RWPE2 (cell line): ENCODE measurements around the gene TCF7.

ENCODE experiments used
- ATAC-seq: fragments of 200-7000 bp; cut with Tn5 transposase; 3 replicates; pipeline ENCODE4 v1.9.1; 2021; ENCODE audit warnings: low read depth
- DNase-seq: peaks from one replicate; pipeline ENCODE4 v3.0.0-alpha.2; 2020; ENCODE audit warnings: low spot score
- H3K27ac ChIP-seq: fragments of 450-650 bp; 2 replicates; pipeline ENCODE4 v1.5.1; 2017; ENCODE audit warnings: mild to moderate bottlenecking; ENCODE audit not compliant: poor library complexity, severe bottlenecking
- H3K27me3 ChIP-seq: fragments of 250-450 bp; sonication (Bioruptor Pico); 2 replicates; pipeline ENCODE4 v1.5.1; 2021; ENCODE audit warnings: mild to moderate bottlenecking, moderate library complexity; ENCODE audit not compliant: insufficient read depth, poor library complexity, severe bottlenecking
- H3K36me3 ChIP-seq: fragments of 250-450 bp; sonication (Bioruptor Pico); 2 replicates; pipeline ENCODE4 v1.5.1; 2020; ENCODE audit warnings: low read depth, mild to moderate bottlenecking, moderate library complexity
- H3K4me1 ChIP-seq: fragments of 250-450 bp; sonication (Bioruptor Pico); 2 replicates; pipeline ENCODE4 v1.5.1; 2021; ENCODE audit warnings: mild to moderate bottlenecking, moderate library complexity; ENCODE audit not compliant: insufficient read depth, poor library complexity, severe bottlenecking
- H3K4me3 ChIP-seq: fragments of 250-450 bp; sonication (Bioruptor Pico); 2 replicates; pipeline ENCODE4 v1.5.1; 2021; ENCODE audit warnings: mild to moderate bottlenecking, moderate library complexity; ENCODE audit not compliant: severe bottlenecking
- H3K9me3 ChIP-seq: fragments of 250-450 bp; sonication (Bioruptor Pico); 2 replicates; pipeline ENCODE4 v1.5.1; 2021; ENCODE audit warnings: mild to moderate bottlenecking, moderate library complexity; ENCODE audit not compliant: severe bottlenecking
- CTCF ChIP-seq: fragments of 450-650 bp; IDR thresholded peaks from one replicate; pipeline ENCODE4 v1.5.1; 2017; ENCODE audit warnings: mild to moderate bottlenecking, moderate library complexity; ENCODE audit not compliant: poor library complexity, severe bottlenecking

The TCF7 gene

GRCh38 chr5:134128648-134128995, 14.1 kb downstream of the TCF7 start:
- H3K4me3 ChIP-seq = no peak overlapping the region
- ATAC-seq (no peak), DNase-seq (no peak)
- H3K4me1 ChIP-seq = peaks cover 18% of the 10 kb centered on the region
- no peaks in the 10 kb centered on the region for H3K27me3 ChIP-seq
- H3K36me3 ChIP-seq = no peaks in the 10 kb centered on the region
- H3K9me3 ChIP-seq = no peaks in the 10 kb centered on the region
- no peak overlapping the region for H3K27ac ChIP-seq
- no peak for TF ChIP-seq CTCF

DNA sequence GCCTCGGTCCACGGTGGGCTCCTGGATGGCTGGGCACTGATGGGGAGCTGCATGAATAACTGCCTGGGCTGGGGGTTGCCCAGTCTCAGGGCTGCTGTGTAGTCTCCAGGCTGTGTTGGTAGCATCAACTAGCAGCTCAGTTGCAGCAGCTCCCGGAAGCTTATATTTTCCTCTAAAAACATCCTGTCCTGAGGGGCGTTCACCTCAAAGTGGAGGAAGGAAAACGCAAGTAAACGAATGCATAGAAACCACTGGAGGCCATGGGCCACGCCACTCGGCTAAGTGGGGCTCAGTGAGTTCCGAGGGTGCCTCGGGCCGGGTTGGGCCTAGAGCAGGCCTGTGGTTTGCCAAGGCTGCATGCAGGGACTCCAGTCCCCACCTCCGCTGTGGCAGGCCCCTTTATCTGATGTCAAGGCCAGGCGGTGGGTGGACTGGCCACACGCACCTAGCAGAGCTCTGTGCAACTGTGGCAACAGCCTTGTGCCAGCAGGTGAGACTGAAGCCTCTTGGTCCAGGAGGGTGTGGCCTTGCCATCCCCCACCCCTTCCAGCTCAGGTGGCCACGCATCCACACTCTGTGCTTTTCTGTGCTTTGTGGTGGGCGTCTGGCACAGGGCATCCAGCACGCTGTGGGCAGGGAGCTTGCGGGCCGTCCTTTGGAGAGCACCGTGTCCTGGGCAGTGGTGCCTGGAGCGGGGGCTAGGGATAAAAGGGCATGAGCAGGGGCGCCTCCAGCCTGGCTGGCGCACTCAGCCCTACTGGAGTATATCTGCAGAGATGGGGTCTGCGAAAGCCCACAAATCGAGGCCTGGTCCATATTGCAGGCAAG, 15.1 kb downstream of the TCF7 start:
- Histone ChIP-seq H3K36me3 (peaks cover under 1% of the 10 kb centered on the region; the same call in 1 of the 2 replicates), H3K27me3 (no peaks in the 10 kb centered on the region), H3K9me3 (no peaks in the 10 kb centered on the region), H3K4me3 (no peak overlapping the region), H3K27ac (no peak overlapping the region), H3K4me1 (peaks cover 14% of the 10 kb centered on the region)
- no peak for TF ChIP-seq CTCF
- ATAC-seq (no peak), DNase-seq (no peak)

DNA sequence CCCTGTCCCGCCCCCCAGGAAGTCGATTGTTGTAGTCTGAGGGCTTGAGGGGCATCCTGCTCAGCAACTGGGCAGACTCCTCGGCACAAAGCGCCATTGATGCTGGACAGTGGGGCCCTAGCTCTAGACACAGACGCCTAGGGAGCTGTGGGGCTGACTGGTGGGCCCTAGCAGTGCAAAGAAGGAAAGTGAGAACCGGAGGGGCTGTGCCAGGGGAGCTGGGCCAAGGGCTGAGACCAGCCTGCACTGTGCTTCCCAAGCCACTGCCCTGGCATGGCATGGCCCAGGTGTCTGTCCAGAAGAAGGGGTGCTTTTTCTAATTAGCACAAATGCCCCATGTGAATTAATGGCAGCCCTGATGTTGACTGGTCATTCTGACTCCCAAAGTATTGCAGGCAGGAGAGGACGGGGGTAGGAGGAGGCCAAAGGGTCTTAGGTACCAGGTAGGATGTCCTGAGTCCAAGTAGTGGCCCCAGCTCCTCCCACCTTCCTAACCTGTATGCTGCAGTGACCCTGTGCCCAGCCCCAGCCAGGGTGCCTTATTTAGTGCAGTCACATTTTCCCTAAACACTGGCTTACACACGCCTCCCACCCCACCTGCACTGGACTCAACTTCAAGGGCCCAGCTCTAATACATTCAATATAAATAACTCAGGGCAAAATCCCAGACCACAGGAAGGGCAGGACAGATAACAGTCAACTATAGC, 15.9 kb downstream of the TCF7 start:
- ATAC-seq (no peak), DNase-seq (peak; percentile 65)
- H3K36me3 ChIP-seq = peaks cover 7% of the 10 kb centered on the region; the same call in 1 of the 2 replicates
- H3K4me1 ChIP-seq = peaks cover 7% of the 10 kb centered on the region
- no peak for TF ChIP-seq CTCF
- no peaks in the 10 kb centered on the region for H3K27me3 ChIP-seq
- H3K4me3 ChIP-seq = no peak overlapping the region
- H3K27ac ChIP-seq = no peak overlapping the region
- no peaks in the 10 kb centered on the region for H3K9me3 ChIP-seq

- H3K4me1 ChIP-seq = no peaks in the 10 kb centered on the region
- TF ChIP-seq CTCF = no peak
- H3K27me3 ChIP-seq = no peaks in the 10 kb centered on the region
- ATAC-seq (no peak), DNase-seq (no peak)
- no peaks in the 10 kb centered on the region for H3K9me3 ChIP-seq
- no peak overlapping the region for H3K4me3 ChIP-seq
- H3K36me3 ChIP-seq = peaks cover 7% of the 10 kb centered on the region; the same call in 1 of the 2 replicates
- H3K27ac ChIP-seq = no peak overlapping the region
Measured at GRCh38 chr5:134131165-134131564, 16.7 kb downstream of the TCF7 start.
